GM18909 (cell line): ENCODE results near the gene AKTIP.
"Not testable (repeated sequence)": the region's sequence is repeated elsewhere in the genome, so short reads cannot be mapped to it uniquely, and the experiment has no call there.

Source experiments
- ATAC-seq: cut with Tn5 transposase; IDR thresholded peaks from one replicate; pipeline ENCODE4 v1.9.1; 2021; ENCODE audit warnings: mild to moderate bottlenecking; ENCODE audit not compliant: unreplicated experiment, poor library complexity

Gene AKTIP

GRCh38 chr16:53517851-53518250 is 14.8 kb upstream of the AKTIP start:
- ATAC-seq = no peak

GRCh38 chr16:53515811-53516210 is 12.8 kb upstream of the AKTIP start:
- ATAC-seq = no peak

- ATAC-seq = no peak
Observed at GRCh38 chr16:53515259-53515658, 12.2 kb upstream of the AKTIP start.

- ATAC-seq = not testable (repeated sequence)
Observed at GRCh38 chr16:53512795-53513194, 9.8 kb upstream of the AKTIP start.

GRCh38 chr16:53511403-53512280 is 8.6 kb upstream of the AKTIP start:
- ATAC-seq = no peak

GRCh38 chr16:53511084-53511402 is 8.0 kb upstream of the AKTIP start:
- no peak for ATAC-seq

GRCh38 chr16:53510704-53511070 is 7.7 kb upstream of the AKTIP start:
- no peak for ATAC-seq

- peak; percentile 56 for ATAC-seq
Observed at GRCh38 chr16:53509906-53510703, 7.1 kb upstream of the AKTIP start.

- no peak for ATAC-seq
Observed at GRCh38 chr16:53507464-53508179, 4.6 kb upstream of the AKTIP start.

- ATAC-seq = no peak
Observed at GRCh38 chr16:53506254-53506653, 3.2 kb upstream of the AKTIP start.

GRCh38 chr16:53504665-53505064 is 1.7 kb upstream of the AKTIP start:
- no peak for ATAC-seq

- ATAC-seq = no peak
Observed at GRCh38 chr16:53503991-53504663, 1.1 kb upstream of the AKTIP start.

- ATAC-seq = peak; percentile 97
Observed at GRCh38 chr16:53503270-53503923, 388 bp upstream of the AKTIP start.

GRCh38 chr16:53501216-53501859 is 1.7 kb downstream of the AKTIP start:
- ATAC-seq = no peak

- no peak for ATAC-seq
Observed at GRCh38 chr16:53498984-53499383, 4.0 kb downstream of the AKTIP start.

- ATAC-seq = no peak
Observed at GRCh38 chr16:53495325-53495724, 7.7 kb downstream of the AKTIP start.

- ATAC-seq = no peak
Observed at GRCh38 chr16:53494636-53495035, 8.4 kb downstream of the AKTIP start.

GRCh38 chr16:53492503-53492902 is 10.5 kb downstream of the AKTIP start:
- no peak for ATAC-seq

- ATAC-seq = no peak
Observed at GRCh38 chr16:53489755-53490154, 13.3 kb downstream of the AKTIP start.
